Prostate gland (tissue), 2 donors: Measurements from ENCODE around the gene CCSAP.

Source experiments
- POLR2A ChIP-seq: fragments of 450-650 bp; IDR thresholded peaks from one replicate; pipeline ENCODE4 v1.6.1; 2016; ENCODE audit warnings: antibody characterized with exemption, mild to moderate bottlenecking
- POLR2AphosphoS5 ChIP-seq: sonication (generic); formaldehyde crosslinking; IDR thresholded peaks from one replicate; pipeline ENCODE4 v1.6.1; 2017; ENCODE audit warnings: antibody characterized with exemption
- TF ChIP-seq, protein P1 (sequence below), 4 experiments: fragments of 200-600 bp in 2 of 4; fragments of 450-650 bp in 2 of 4; sonication (generic) in 2 of 4; IDR thresholded peaks; 1 replicate in 3 of 4; 2 replicates in 1 of 4; pipeline ENCODE4 v1.5.1; 2016 to 2019; ENCODE audit warnings: antibody characterized with exemption in 4 of 4, mild to moderate bottlenecking in 2 of 4, moderate library complexity in 2 of 4

DNA sequence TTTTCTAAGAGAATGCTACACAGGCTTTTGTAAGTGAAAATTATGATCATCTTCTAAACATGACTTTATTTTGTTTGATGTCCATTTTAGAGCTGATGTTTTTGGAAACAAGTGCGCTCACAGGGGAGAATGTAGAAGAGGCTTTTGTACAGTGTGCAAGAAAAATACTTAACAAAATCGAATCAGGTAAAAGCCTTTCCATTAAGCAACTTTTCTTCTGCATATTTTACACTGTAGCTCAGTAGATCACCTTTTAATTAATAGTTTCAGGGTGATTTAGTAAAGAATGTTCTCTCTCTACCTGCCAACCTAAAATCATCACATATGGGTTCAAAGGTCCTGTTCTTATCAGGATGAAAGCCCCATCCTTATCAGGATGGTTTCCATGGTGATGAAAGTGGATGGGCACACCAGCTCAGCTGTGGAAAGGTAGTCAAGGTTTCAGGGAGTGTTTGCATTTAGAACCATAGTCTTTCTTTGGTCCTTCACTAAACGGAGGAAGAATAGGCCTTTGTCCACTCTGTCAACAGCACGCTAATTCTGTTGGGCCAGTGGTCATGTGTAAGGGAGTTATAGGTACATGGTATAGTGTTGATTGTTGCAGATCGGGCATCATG, 43.9 kb downstream of the CCSAP start:
- TF ChIP-seq, protein P1, sequence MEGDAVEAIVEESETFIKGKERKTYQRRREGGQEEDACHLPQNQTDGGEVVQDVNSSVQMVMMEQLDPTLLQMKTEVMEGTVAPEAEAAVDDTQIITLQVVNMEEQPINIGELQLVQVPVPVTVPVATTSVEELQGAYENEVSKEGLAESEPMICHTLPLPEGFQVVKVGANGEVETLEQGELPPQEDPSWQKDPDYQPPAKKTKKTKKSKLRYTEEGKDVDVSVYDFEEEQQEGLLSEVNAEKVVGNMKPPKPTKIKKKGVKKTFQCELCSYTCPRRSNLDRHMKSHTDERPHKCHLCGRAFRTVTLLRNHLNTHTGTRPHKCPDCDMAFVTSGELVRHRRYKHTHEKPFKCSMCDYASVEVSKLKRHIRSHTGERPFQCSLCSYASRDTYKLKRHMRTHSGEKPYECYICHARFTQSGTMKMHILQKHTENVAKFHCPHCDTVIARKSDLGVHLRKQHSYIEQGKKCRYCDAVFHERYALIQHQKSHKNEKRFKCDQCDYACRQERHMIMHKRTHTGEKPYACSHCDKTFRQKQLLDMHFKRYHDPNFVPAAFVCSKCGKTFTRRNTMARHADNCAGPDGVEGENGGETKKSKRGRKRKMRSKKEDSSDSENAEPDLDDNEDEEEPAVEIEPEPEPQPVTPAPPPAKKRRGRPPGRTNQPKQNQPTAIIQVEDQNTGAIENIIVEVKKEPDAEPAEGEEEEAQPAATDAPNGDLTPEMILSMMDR (IDR thresholded peaks at IDR 0.05): no peak
- TF ChIP-seq POLR2A (no peak), POLR2AphosphoS5 (no peak)
